Measurements from ENCODE around the gene ANKRD27. TPM values are rescaled to one million over a fixed set of nuclear protein-coding genes. Genes with fewer than 3 reads are reported as not detected.
A peak's percentile ranks its signal among the peaks of the same experiment; 100 is the strongest.
"Not testable (repeated sequence)": the region's sequence is repeated elsewhere in the genome, so short reads cannot be mapped to it uniquely, and the experiment has no call there.

The ANKRD27 gene
- total and polyA plus RNA-seq, 4 experiments from 2014 or later: 16.0 to 51.2 (median 39.7) TPM

DNA sequence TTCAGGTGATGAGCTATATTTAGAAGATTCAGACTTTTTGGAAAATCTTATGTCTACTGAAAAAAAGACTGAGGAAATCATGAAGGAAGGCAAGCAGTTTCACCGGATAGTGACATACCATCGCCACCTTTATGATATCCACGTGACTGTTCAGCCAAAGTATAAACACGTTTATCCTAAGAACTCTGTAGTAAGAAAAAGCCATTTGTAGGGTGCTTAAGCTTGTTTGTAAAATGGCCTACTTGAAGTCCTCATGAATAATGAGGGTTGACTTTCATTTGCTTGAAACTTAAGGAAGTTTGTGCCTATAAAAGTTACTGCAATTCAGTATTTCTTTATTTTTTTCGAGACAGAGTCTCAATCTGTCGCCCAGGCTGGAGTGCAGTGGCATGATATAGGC, 36.8 kb upstream of the ANKRD27 start:
- H3K9me3 Mint-ChIP-seq: no peaks in the 10 kb centered on the region
- CTCF ChIA-PET (ENCODE audit: partially characterized antibody): interaction anchor here (1.0 kb wide), 1 partner anchor 55 kb away, joined by 3 read pairs; no protein-coding TSS in a partner anchor

DNA sequence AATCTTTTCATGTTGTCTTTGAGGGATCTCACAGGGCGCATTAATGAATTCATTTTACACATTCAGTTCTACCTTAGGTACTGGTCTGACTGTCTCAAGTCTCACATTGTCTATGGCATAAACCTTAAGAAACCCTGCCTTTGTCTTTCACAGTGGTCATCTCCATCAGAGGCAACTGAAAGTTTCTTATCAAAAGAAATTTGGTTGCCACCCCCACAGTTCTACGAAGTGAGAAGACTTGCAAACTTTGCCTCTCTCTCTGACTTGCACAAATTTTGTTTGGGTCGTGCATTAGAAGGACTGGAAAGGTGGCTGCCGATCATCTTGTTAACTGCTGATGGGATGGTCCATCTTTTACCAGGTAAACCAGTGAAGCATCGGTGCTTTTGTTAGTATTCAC, 34.1 kb upstream of the ANKRD27 start:
- Histone ChIP-seq H3K9me3 (ENCODE audit: control insufficient read depth in 1 of 2, low read length in 2 of 2) (no peaks in the 10 kb centered on the region), H3K4me3 (ENCODE audit: low read length in 2 of 2) (no peak overlapping the region), H3K27me3 (ENCODE audit: insufficient read depth, low read length) (no peaks in the 10 kb centered on the region), H3K4me1 (ENCODE audit: insufficient read depth, low read length) (peaks cover 15% of the 10 kb centered on the region), H3K36me3 (ENCODE audit: insufficient read depth, low read length) (peaks cover 5% of the 10 kb centered on the region), H3K27ac (ENCODE audit: low read depth, low read length) (no peak overlapping the region)
- Mint-ChIP-seq H3K9me3 (peaks cover 0 to 6% (median 4%) of the 10 kb centered on the region in 8 donors), H3K4me3 (no peak overlapping the region), H3K27ac (peak overlapping the region in 5 of 7 donors; percentile 23 to 59 (median 45)), H3K36me3 (peaks cover 22 to 33% of the 10 kb centered on the region in 2 donors), H3K27me3 (no peaks in the 10 kb centered on the region), H3K4me1 (peaks cover 9 to 28% (median 15%) of the 10 kb centered on the region in 4 donors)
- DNase-seq: no peak
- ChIA-PET CTCF (ENCODE audit: partially characterized antibody) (interaction anchor here (1.7 kb wide), 1 partner anchor 9 kb away, joined by 4 read pairs; no protein-coding TSS in a partner anchor), POLR2A (ENCODE audit: partially characterized antibody) (interaction anchor here (0.5 to 1.1 kb wide), 2 partner anchors 17 to 108 kb away, joined by 3 to 4 read pairs; partner anchors contain the start of gene NUDT19)
- intact Hi-C loops (cut with micrococcal nuclease): no loop called here

More for the DNA sequence above, 36.8 kb upstream of the ANKRD27 start:
- no peak overlapping the region for H3K4me3 ChIP-seq (ENCODE audit: low read length in 2 of 2)
- peaks cover 13% of the 10 kb centered on the region for H3K4me1 ChIP-seq (ENCODE audit: insufficient read depth, low read length)
- Mint-ChIP-seq H3K36me3 (peaks cover 18 to 37% of the 10 kb centered on the region in 2 donors), H3K27ac (no peak overlapping the region), H3K4me1 (peaks cover 7 to 23% (median 12%) of the 10 kb centered on the region in 4 donors), H3K27me3 (no peaks in the 10 kb centered on the region), H3K4me3 (no peak overlapping the region)
- no peaks in the 10 kb centered on the region for H3K27me3 ChIP-seq (ENCODE audit: insufficient read depth, low read length)
- POLR2A ChIA-PET (ENCODE audit: partially characterized antibody): interaction anchor here (0.8 kb wide), 1 partner anchor 18 kb away, joined by 3 read pairs; no protein-coding TSS in a partner anchor
- DNase-seq: no peak
- no peaks in the 10 kb centered on the region for H3K9me3 ChIP-seq (ENCODE audit: control insufficient read depth in 1 of 2, low read length in 2 of 2)
- intact Hi-C loops (cut with micrococcal nuclease): no loop called here
- H3K36me3 ChIP-seq (ENCODE audit: insufficient read depth, low read length): peaks cover 8% of the 10 kb centered on the region
- H3K27ac ChIP-seq (ENCODE audit: low read depth, low read length): no peak overlapping the region

DNA sequence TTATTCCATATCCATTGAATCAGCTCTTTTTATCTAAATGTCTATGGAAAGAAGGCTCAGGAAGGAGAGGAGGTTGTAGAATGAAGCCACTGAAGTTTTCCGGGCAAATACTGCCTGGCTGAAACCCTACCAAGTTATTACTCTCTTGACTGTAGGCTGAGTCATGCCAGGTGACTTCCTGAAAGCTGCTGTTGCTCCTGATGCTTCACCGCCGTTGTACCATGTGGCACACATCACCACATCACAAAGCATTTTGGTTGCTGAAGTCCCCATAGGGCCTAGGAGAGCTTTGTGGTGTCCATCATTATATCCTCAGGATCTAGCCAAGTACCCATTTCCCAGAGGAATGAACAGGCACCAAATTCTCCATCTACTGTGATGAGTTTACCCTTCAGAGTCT, 33.5 kb upstream of the ANKRD27 start:
- intact Hi-C loops (cut with micrococcal nuclease): no loop called here

GRCh38 chr19:32704006-32704405, 29.0 kb upstream of the ANKRD27 start:
- H3K27ac Mint-ChIP-seq; H3K4me3 ChIP-seq (ENCODE audit: low read length in 2 of 2); H3K9me3 ChIP-seq (ENCODE audit: control insufficient read depth in 1 of 2, low read length in 2 of 2); H3K4me3 Mint-ChIP-seq; H3K27me3 Mint-ChIP-seq; H3K27me3 ChIP-seq (ENCODE audit: insufficient read depth, low read length); intact Hi-C loops (cut with micrococcal nuclease); H3K27ac ChIP-seq (ENCODE audit: low read depth, low read length); DNase-seq; H3K36me3 ChIP-seq (ENCODE audit: insufficient read depth, low read length); CTCF ChIA-PET (ENCODE audit: partially characterized antibody): not testable (repeated sequence)
- Mint-ChIP-seq H3K4me1 (peaks cover 16 to 41% (median 31%) of the 10 kb centered on the region in 4 donors), H3K36me3 (peaks cover 38 to 52% of the 10 kb centered on the region in 2 donors), H3K9me3 (peaks cover 0 to 20% (median 9%) of the 10 kb centered on the region in 8 donors)
- H3K4me1 ChIP-seq (ENCODE audit: insufficient read depth, low read length): peaks cover 23% of the 10 kb centered on the region
- POLR2A ChIA-PET (ENCODE audit: partially characterized antibody): interaction anchor here (0.6 kb wide), 1 partner anchor 157 kb away, joined by 4 read pairs; no protein-coding TSS in a partner anchor

More for the DNA sequence above, 33.5 kb upstream of the ANKRD27 start:
- Histone ChIP-seq H3K27ac (ENCODE audit: low read depth, low read length) (no peak overlapping the region), H3K9me3 (ENCODE audit: control insufficient read depth in 1 of 2, low read length in 2 of 2) (no peaks in the 10 kb centered on the region), H3K4me1 (ENCODE audit: insufficient read depth, low read length) (peaks cover 15% of the 10 kb centered on the region), H3K36me3 (ENCODE audit: insufficient read depth, low read length) (peaks cover 5% of the 10 kb centered on the region), H3K4me3 (ENCODE audit: low read length in 2 of 2) (no peak overlapping the region), H3K27me3 (ENCODE audit: insufficient read depth, low read length) (no peaks in the 10 kb centered on the region)
- H3K36me3 Mint-ChIP-seq: peaks cover 23 to 33% of the 10 kb centered on the region in 2 donors
- no peaks in the 10 kb centered on the region for H3K27me3 Mint-ChIP-seq
- DNase-seq: no peak
- H3K27ac Mint-ChIP-seq: peak overlapping the region; percentile 3 to 71 (median 45)
- peak overlapping the region in 1 of 8 donors; percentile 13 for H3K4me3 Mint-ChIP-seq
- ChIA-PET POLR2A (ENCODE audit: partially characterized antibody) (interaction anchor here (0.5 to 1.1 kb wide), 3 partner anchors 17 to 377 kb away, joined by 3 to 4 read pairs (median 3); partner anchors contain the start of gene NUDT19), CTCF (ENCODE audit: partially characterized antibody) (interaction anchor here (1.7 kb wide), 1 partner anchor 9 kb away, joined by 4 read pairs; no protein-coding TSS in a partner anchor)
- H3K4me1 Mint-ChIP-seq: peaks cover 9 to 28% (median 15%) of the 10 kb centered on the region in 4 donors
- H3K9me3 Mint-ChIP-seq: peaks cover 0 to 11% (median 8%) of the 10 kb centered on the region in 8 donors

DNA sequence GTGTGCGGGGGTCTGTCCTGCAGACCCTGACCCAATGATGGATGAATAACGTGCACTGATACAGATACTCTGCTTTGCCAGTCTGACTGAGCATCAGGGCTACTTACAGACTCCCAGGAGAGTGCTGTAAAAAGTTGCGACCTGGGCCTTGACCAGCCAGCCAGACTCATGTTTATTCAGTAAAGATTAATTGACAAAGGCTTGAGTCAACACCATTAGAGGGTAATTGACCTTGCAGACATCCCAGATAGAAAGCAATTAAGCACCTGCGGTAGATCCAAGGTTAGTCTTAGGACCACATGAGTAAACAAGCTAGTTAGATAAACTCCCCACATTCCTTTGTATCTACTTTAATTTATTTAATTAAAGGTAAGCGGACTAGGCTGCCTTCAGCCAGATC, 27.0 kb upstream of the ANKRD27 start:
- Mint-ChIP-seq H3K27ac (no peak overlapping the region), H3K4me1 (peaks cover 22 to 48% (median 32%) of the 10 kb centered on the region in 4 donors), H3K27me3 (no peaks in the 10 kb centered on the region), H3K36me3 (peaks cover 50 to 72% of the 10 kb centered on the region in 2 donors), H3K4me3 (no peak overlapping the region), H3K9me3 (peaks cover 0 to 20% (median 9%) of the 10 kb centered on the region in 8 donors)
- intact Hi-C loops (cut with micrococcal nuclease): no loop called here
- Histone ChIP-seq H3K27me3 (ENCODE audit: insufficient read depth, low read length) (no peaks in the 10 kb centered on the region), H3K4me3 (ENCODE audit: low read length in 2 of 2) (no peak overlapping the region), H3K27ac (ENCODE audit: low read depth, low read length) (no peak overlapping the region), H3K36me3 (ENCODE audit: insufficient read depth, low read length) (no peaks in the 10 kb centered on the region), H3K9me3 (ENCODE audit: control insufficient read depth in 1 of 2, low read length in 2 of 2) (no peaks in the 10 kb centered on the region), H3K4me1 (ENCODE audit: insufficient read depth, low read length) (peaks cover 14% of the 10 kb centered on the region)
- CTCF ChIA-PET (ENCODE audit: partially characterized antibody): no interaction called here
- no peak for DNase-seq
- POLR2A ChIA-PET (ENCODE audit: partially characterized antibody): interaction anchor here (0.6 kb wide), 1 partner anchor 19 kb away, joined by 3 read pairs; no protein-coding TSS in a partner anchor

- DNase-seq; H3K27ac ChIP-seq (ENCODE audit: low read depth, low read length); H3K27ac Mint-ChIP-seq; H3K27me3 ChIP-seq (ENCODE audit: insufficient read depth, low read length); H3K9me3 ChIP-seq (ENCODE audit: control insufficient read depth in 1 of 2, low read length in 2 of 2); H3K4me3 ChIP-seq (ENCODE audit: low read length in 2 of 2); H3K27me3 Mint-ChIP-seq; intact Hi-C loops (cut with micrococcal nuclease); POLR2A ChIA-PET (ENCODE audit: partially characterized antibody); H3K36me3 ChIP-seq (ENCODE audit: insufficient read depth, low read length): not testable (repeated sequence)
- Mint-ChIP-seq H3K9me3 (peaks cover 0 to 20% (median 9%) of the 10 kb centered on the region in 8 donors), H3K36me3 (peaks cover 50 to 83% of the 10 kb centered on the region in 2 donors), H3K4me1 (peaks cover 29 to 62% (median 45%) of the 10 kb centered on the region in 4 donors), H3K4me3 (peak overlapping the region in 1 of 8 donors; percentile 8)
- CTCF ChIA-PET (ENCODE audit: partially characterized antibody): interaction anchor here (1.2 kb wide), 2 partner anchors 9 to 276 kb away, joined by 3 to 4 read pairs; no protein-coding TSS in a partner anchor
- peaks cover 22% of the 10 kb centered on the region for H3K4me1 ChIP-seq (ENCODE audit: insufficient read depth, low read length)
These were observed 25.1 kb upstream of the ANKRD27 start for GRCh38 chr19:32700129-32700528.

GRCh38 chr19:32696771-32697170, 21.8 kb upstream of the ANKRD27 start:
- H3K27me3 ChIP-seq (ENCODE audit: insufficient read depth, low read length); DNase-seq; CTCF ChIA-PET (ENCODE audit: partially characterized antibody); H3K27me3 Mint-ChIP-seq; H3K4me3 ChIP-seq (ENCODE audit: low read length in 2 of 2); intact Hi-C loops (cut with micrococcal nuclease); H3K9me3 Mint-ChIP-seq; H3K36me3 ChIP-seq (ENCODE audit: insufficient read depth, low read length); POLR2A ChIA-PET (ENCODE audit: partially characterized antibody); H3K27ac ChIP-seq (ENCODE audit: low read depth, low read length); H3K9me3 ChIP-seq (ENCODE audit: control insufficient read depth in 1 of 2, low read length in 2 of 2): not testable (repeated sequence)
- H3K4me3 Mint-ChIP-seq: peak overlapping the region in 1 of 8 donors; percentile 33
- peak overlapping the region in 1 of 7 donors; percentile 41 for H3K27ac Mint-ChIP-seq
- H3K36me3 Mint-ChIP-seq: peaks cover 49 to 56% of the 10 kb centered on the region in 2 donors
- H3K4me1 ChIP-seq (ENCODE audit: insufficient read depth, low read length): peaks cover 46% of the 10 kb centered on the region
- peaks cover 52 to 84% (median 62%) of the 10 kb centered on the region in 4 donors for H3K4me1 Mint-ChIP-seq
